ENCODE results near the gene PCDHGB7.

The PCDHGB7 gene

GRCh38 chr5:141437221-141437620 lies 19.7 kb downstream of the PCDHGB7 start:
- in situ Hi-C loops (cut with MboI; ENCODE audit: low pct_unique_long_range_greater_than_20kb, low sequenced_read_pairs, unreplicated experiment) = no loop called here
- TF ChIP-seq CTCF (IDR thresholded peaks at IDR 0.05; ENCODE audit: extremely low read depth, insufficient read depth, missing control alignments) = no peak
- no peak for DNase-seq (ENCODE audit: low spot score)

- TF ChIP-seq CTCF (IDR thresholded peaks at IDR 0.05; ENCODE audit: extremely low read depth, insufficient read depth, missing control alignments) = no peak
- no peak for DNase-seq (ENCODE audit: low spot score)
- in situ Hi-C loops (cut with MboI; ENCODE audit: low pct_unique_long_range_greater_than_20kb, low sequenced_read_pairs, unreplicated experiment) = no loop called here
These were observed 22.1 kb downstream of the PCDHGB7 start for GRCh38 chr5:141439411-141440141.

GRCh38 chr5:141440341-141440740 lies 22.9 kb downstream of the PCDHGB7 start:
- in situ Hi-C loops (cut with MboI; ENCODE audit: low pct_unique_long_range_greater_than_20kb, low sequenced_read_pairs, unreplicated experiment) = no loop called here
- no peak for TF ChIP-seq CTCF (IDR thresholded peaks at IDR 0.05; ENCODE audit: extremely low read depth, insufficient read depth, missing control alignments)
- no peak for DNase-seq (ENCODE audit: low spot score)

- in situ Hi-C loops (cut with MboI; ENCODE audit: low pct_unique_long_range_greater_than_20kb, low sequenced_read_pairs, unreplicated experiment) = no loop called here
- DNase-seq (ENCODE audit: low spot score) = no peak
These were observed 24.2 kb downstream of the PCDHGB7 start for GRCh38 chr5:141441571-141442170.

GRCh38 chr5:141465351-141465750 lies 47.9 kb downstream of the PCDHGB7 start:
- DNase-seq (ENCODE audit: low spot score) = no peak
- in situ Hi-C loops (cut with MboI; ENCODE audit: low pct_unique_long_range_greater_than_20kb, low sequenced_read_pairs, unreplicated experiment) = no loop called here
- no peak for TF ChIP-seq CTCF (IDR thresholded peaks at IDR 0.05; ENCODE audit: extremely low read depth, insufficient read depth, missing control alignments)

More at GRCh38 chr5:141441571-141442170, 24.2 kb downstream of the PCDHGB7 start:
- no peak for TF ChIP-seq CTCF (IDR thresholded peaks at IDR 0.05; ENCODE audit: extremely low read depth, insufficient read depth, missing control alignments)
